Neural progenitor cell (in vitro differentiated cells): ENCODE measurements around the gene CTSK. TPM values are rescaled to one million over a fixed set of nuclear protein-coding genes. Genes with fewer than 3 reads are reported as not detected.
"Not testable (repeated sequence)": the region's sequence is repeated elsewhere in the genome, so short reads cannot be mapped to it uniquely, and the experiment has no call there.

Experiments
- DNase-seq: peaks from one replicate; pipeline ENCODE4 v3.0.0-alpha.2; 2016; ENCODE audit warnings: low spot score
- H2AFZ ChIP-seq: fragments of 200-600 bp; sonication (generic); replicated peaks from 2 replicates; pipeline ENCODE4 v1.6.1; 2016; ENCODE audit warnings: antibody characterized with exemption
- H3F3A ChIP-seq: fragments of 200-600 bp; sonication (generic); 2 replicates; pipeline ENCODE4 v1.6.1; 2016; ENCODE audit warnings: antibody characterized with exemption, low read depth
- H3K27ac ChIP-seq: fragments of 200-600 bp; sonication (generic); 2 replicates; pipeline ENCODE4 v1.5.1; 2016; ENCODE audit warnings: mild to moderate bottlenecking
- H3K27me3 ChIP-seq: fragments of 200-600 bp; sonication (generic); 2 replicates; pipeline ENCODE4 v1.6.1; 2016; ENCODE audit warnings: mild to moderate bottlenecking, moderate library complexity
- H3K36me3 ChIP-seq: fragments of 200-600 bp; sonication (generic); 2 replicates; pipeline ENCODE4 v1.5.1; 2016
- H3K4me1 ChIP-seq: fragments of 200-600 bp; sonication (generic); 2 replicates; pipeline ENCODE4 v1.6.1; 2016; ENCODE audit warnings: mixed run types
- H3K4me2 ChIP-seq: fragments of 200-600 bp; sonication (generic); 2 replicates; pipeline ENCODE4 v1.6.1; 2016
- H3K4me3 ChIP-seq: fragments of 200-600 bp; sonication (generic); 2 replicates; pipeline ENCODE4 v1.5.1; 2016
- H3K79me2 ChIP-seq: fragments of 200-600 bp; sonication (generic); 2 replicates; pipeline ENCODE4 v1.6.1; 2016; ENCODE audit warnings: low read depth
- H3K9ac ChIP-seq: fragments of 200-600 bp; sonication (generic); 2 replicates; pipeline ENCODE4 v1.6.1; 2016
- H3K9me3 ChIP-seq: fragments of 200-600 bp; sonication (generic); 2 replicates; pipeline ENCODE4 v1.5.1; 2016; ENCODE audit warnings: low read depth
- H4K20me1 ChIP-seq: fragments of 200-600 bp; sonication (generic); 2 replicates; pipeline ENCODE4 v1.6.1; 2016; ENCODE audit warnings: low read depth
- H3K27ac Mint-ChIP-seq: 3 replicates; pipeline ENCODE4 v1.8.0; 2021; ENCODE audit warnings: mixed read lengths
- H3K27me3 Mint-ChIP-seq: 2 replicates; pipeline ENCODE4 v1.8.0; 2022; ENCODE audit warnings: low read depth, mild to moderate bottlenecking, inconsistent platforms, moderate library complexity, mixed read lengths; ENCODE audit not compliant: insufficient read depth
- H3K36me3 Mint-ChIP-seq: 3 replicates; pipeline ENCODE4 v1.8.0; 2021; ENCODE audit warnings: mixed read lengths
- H3K4me1 Mint-ChIP-seq: 3 replicates; pipeline ENCODE4 v1.8.0; 2021; ENCODE audit warnings: mixed read lengths
- H3K4me3 Mint-ChIP-seq: 3 replicates; pipeline ENCODE4 v1.8.0; 2021; ENCODE audit warnings: mild to moderate bottlenecking, moderate library complexity, mixed read lengths
- H3K9me3 Mint-ChIP-seq: 3 replicates; pipeline ENCODE4 v1.8.0; 2020; ENCODE audit warnings: mixed read lengths
- EZH2 ChIP-seq: fragments of 200-600 bp; sonication (generic); IDR thresholded peaks from 2 replicates; pipeline ENCODE4 v1.6.1; 2017; ENCODE audit warnings: antibody characterized with exemption, mild to moderate bottlenecking, moderate library complexity
- EZH2phosphoT487 ChIP-seq: fragments of 200-600 bp; sonication (generic); IDR thresholded peaks from 2 replicates; pipeline ENCODE4 v1.6.1; 2017; ENCODE audit warnings: antibody characterized with exemption
- total RNA-seq: library from RNA; depleted of rRNA; stranded (reverse); fragments of >200 nt; gene quantifications from 2 replicates; pipeline ENCODE4 v1.2.3, GENCODE V29; 2015; ENCODE audit warnings: low replicate concordance
- TF ChIP-seq, protein P1 (sequence below): fragments of 200-600 bp; sonication (generic); IDR thresholded peaks from 2 replicates; pipeline ENCODE4 v1.5.1; 2017; ENCODE audit warnings: antibody characterized with exemption, mild to moderate bottlenecking

Gene CTSK
- total RNA-seq, 1 donor from 2014 or later: 6.7 TPM

DNA sequence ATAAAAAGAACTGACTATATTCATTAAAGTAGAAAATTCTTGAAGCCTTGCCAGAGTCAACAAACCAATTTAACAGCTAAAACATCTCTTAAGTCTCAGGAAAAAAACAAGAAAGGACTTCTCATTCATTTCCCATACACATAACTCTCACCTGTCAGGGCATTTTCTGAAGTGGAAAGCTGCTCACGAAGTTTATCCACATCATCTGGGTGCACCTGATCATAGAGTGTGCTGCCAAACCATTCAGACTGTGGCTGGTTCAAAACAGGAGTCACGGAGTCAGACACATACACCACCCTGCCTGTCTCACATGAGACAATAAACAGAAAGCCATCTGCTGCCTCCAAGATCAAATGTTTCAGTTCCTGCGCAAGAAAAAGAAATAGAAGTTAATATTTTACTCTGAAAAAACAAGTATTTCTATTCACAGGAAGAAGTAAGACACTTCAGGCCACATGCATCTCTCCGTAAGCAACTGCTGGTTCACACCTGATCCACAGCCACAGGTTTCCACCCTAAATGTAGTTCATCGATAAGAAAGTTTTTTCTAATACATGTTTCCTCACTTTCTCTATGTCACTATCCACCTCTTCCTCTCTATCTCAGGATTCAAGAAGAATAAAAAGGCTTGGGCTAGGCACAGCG is 28.2 kb upstream of the CTSK start:
- TF ChIP-seq, protein P1, sequence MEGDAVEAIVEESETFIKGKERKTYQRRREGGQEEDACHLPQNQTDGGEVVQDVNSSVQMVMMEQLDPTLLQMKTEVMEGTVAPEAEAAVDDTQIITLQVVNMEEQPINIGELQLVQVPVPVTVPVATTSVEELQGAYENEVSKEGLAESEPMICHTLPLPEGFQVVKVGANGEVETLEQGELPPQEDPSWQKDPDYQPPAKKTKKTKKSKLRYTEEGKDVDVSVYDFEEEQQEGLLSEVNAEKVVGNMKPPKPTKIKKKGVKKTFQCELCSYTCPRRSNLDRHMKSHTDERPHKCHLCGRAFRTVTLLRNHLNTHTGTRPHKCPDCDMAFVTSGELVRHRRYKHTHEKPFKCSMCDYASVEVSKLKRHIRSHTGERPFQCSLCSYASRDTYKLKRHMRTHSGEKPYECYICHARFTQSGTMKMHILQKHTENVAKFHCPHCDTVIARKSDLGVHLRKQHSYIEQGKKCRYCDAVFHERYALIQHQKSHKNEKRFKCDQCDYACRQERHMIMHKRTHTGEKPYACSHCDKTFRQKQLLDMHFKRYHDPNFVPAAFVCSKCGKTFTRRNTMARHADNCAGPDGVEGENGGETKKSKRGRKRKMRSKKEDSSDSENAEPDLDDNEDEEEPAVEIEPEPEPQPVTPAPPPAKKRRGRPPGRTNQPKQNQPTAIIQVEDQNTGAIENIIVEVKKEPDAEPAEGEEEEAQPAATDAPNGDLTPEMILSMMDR: no peak
- no peak for TF ChIP-seq EZH2phosphoT487
- no peak for TF ChIP-seq EZH2
- no peak overlapping the region for H3K4me3 Mint-ChIP-seq
- Histone ChIP-seq H3K9ac (no peak overlapping the region), H3K9me3 (no peaks in the 10 kb centered on the region), H3K4me1 (no peaks in the 10 kb centered on the region), H3K79me2 (no peaks in the 10 kb centered on the region), H3K36me3 (no peaks in the 10 kb centered on the region), H3F3A (no peaks in the 10 kb centered on the region), H3K27me3 (no peaks in the 10 kb centered on the region), H3K4me2 (no peak overlapping the region), H4K20me1 (no peaks in the 10 kb centered on the region), H3K27ac (no peak overlapping the region), H2AFZ (no peak overlapping the region), H3K4me3 (no peak overlapping the region)
- H3K36me3 Mint-ChIP-seq: peaks cover 16% of the 10 kb centered on the region
- no peaks in the 10 kb centered on the region for H3K9me3 Mint-ChIP-seq
- no peak overlapping the region for H3K27ac Mint-ChIP-seq
- H3K4me1 Mint-ChIP-seq: no peaks in the 10 kb centered on the region
- DNase-seq: no peak
- H3K27me3 Mint-ChIP-seq: no peaks in the 10 kb centered on the region

DNA sequence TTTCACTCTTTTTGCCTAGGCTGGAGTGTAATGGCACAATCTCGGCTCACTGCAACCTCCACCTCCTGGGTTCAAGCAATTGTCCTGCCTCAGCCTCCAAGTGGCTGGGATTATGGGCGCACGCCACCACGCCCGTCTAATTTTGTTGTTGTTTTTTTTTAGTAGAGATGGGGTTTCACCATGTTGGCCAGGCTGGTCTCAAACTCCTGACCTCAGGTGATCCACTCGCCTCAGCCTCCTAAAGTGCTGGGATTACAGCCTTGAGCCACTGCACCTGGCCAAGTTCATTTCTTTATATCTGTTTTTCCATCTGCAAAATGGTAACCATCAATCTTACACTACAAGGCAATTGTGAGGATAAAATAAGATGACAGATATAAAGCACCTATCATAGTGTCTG is 25.9 kb upstream of the CTSK start:
- H4K20me1 ChIP-seq, H3K27ac Mint-ChIP-seq, H3K4me1 Mint-ChIP-seq, H3K27me3 ChIP-seq, H3K4me3 Mint-ChIP-seq, H3K4me2 ChIP-seq, H3K4me3 ChIP-seq, H3F3A ChIP-seq, H3K27ac ChIP-seq, H2AFZ ChIP-seq, H3K9ac ChIP-seq, H3K9me3 ChIP-seq, H3K36me3 ChIP-seq, DNase-seq, H3K79me2 ChIP-seq, H3K9me3 Mint-ChIP-seq, H3K27me3 Mint-ChIP-seq, H3K4me1 ChIP-seq: not testable (repeated sequence)
- H3K36me3 Mint-ChIP-seq: peaks cover 18% of the 10 kb centered on the region

DNA sequence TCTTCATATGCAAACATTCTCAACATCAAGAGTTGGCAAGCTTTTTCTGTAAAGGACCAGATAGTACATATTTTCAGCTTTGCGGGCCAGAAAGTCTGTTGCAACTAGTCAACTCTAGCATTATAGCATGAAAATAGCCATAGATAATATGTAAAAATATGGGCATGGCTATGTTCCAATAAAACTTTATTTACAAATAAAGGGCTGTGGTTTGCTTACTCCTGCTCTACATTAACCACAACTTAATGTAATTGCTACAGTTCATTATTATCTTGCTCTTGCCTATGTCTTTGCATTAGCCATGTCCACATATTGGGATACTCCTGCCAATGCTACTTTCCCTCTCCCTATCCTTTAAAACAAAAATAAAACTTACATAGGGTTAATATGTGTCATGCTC is 24.5 kb upstream of the CTSK start:
- Histone ChIP-seq H4K20me1 (no peaks in the 10 kb centered on the region), H3K9me3 (no peaks in the 10 kb centered on the region), H3K4me2 (no peak overlapping the region), H3K4me1 (no peaks in the 10 kb centered on the region), H2AFZ (no peak overlapping the region), H3K36me3 (no peaks in the 10 kb centered on the region), H3K27ac (no peak overlapping the region), H3K27me3 (no peaks in the 10 kb centered on the region), H3K79me2 (no peaks in the 10 kb centered on the region), H3K4me3 (no peak overlapping the region), H3K9ac (no peak overlapping the region), H3F3A (no peaks in the 10 kb centered on the region)
- no peak overlapping the region for H3K4me3 Mint-ChIP-seq
- no peaks in the 10 kb centered on the region for H3K27me3 Mint-ChIP-seq
- no peak for DNase-seq
- H3K9me3 Mint-ChIP-seq: no peaks in the 10 kb centered on the region
- H3K27ac Mint-ChIP-seq: no peak overlapping the region
- TF ChIP-seq EZH2: no peak
- no peak for TF ChIP-seq EZH2phosphoT487
- TF ChIP-seq, protein P1: no peak
- H3K36me3 Mint-ChIP-seq: peaks cover 18% of the 10 kb centered on the region
- H3K4me1 Mint-ChIP-seq: no peaks in the 10 kb centered on the region

DNA sequence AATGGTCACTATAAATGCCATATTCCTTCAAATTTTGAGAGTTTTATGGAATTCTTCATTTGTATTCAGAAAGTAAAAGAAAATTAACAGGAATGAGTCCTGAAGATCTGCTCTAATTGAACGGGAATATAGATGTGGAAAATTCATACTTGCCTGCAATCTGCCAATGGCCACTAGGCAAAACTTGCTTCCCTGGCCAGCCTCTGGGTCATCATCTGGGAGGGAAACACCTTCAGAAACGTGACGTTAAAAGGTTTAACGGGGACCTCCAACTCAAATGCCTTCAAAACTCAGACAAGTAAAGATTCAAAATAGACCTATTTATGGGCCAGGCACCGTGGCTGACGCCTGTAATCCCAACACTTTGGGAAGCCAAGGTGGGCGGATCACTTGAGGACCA is 21.7 kb upstream of the CTSK start:
- H3K27me3 Mint-ChIP-seq: no peaks in the 10 kb centered on the region
- H4K20me1 ChIP-seq: no peaks in the 10 kb centered on the region
- H3K9me3 ChIP-seq: no peaks in the 10 kb centered on the region
- no peak overlapping the region for H3K27ac ChIP-seq
- no peak overlapping the region for H3K9ac ChIP-seq
- no peaks in the 10 kb centered on the region for H3F3A ChIP-seq
- H3K79me2 ChIP-seq: no peaks in the 10 kb centered on the region
- H3K9me3 Mint-ChIP-seq: no peaks in the 10 kb centered on the region
- H3K4me2 ChIP-seq: no peak overlapping the region
- H3K4me3 ChIP-seq: no peak overlapping the region
- DNase-seq: peak; percentile 5
- no peak overlapping the region for H3K27ac Mint-ChIP-seq
- H3K4me1 Mint-ChIP-seq: no peaks in the 10 kb centered on the region
- H3K4me3 Mint-ChIP-seq: no peak overlapping the region
- TF ChIP-seq EZH2 (no peak), EZH2phosphoT487 (no peak)
- TF ChIP-seq, protein P1: peak; percentile 53
- no peak overlapping the region for H2AFZ ChIP-seq
- H3K36me3 ChIP-seq: peaks cover 13% of the 10 kb centered on the region
- H3K27me3 ChIP-seq: no peaks in the 10 kb centered on the region
- H3K36me3 Mint-ChIP-seq: peaks cover 17% of the 10 kb centered on the region
- no peaks in the 10 kb centered on the region for H3K4me1 ChIP-seq
